NB4 (cell line): ENCODE measurements around the gene GFAP.

Experiments used
- DNase-seq: peaks from one replicate; pipeline ENCODE4 v3.0.0; 2010; ENCODE audit warnings: low read depth
- H3K4me3 ChIP-seq: one replicate; pipeline ENCODE4 v1.5.1; 2011; ENCODE audit warnings: mild to moderate bottlenecking, low read depth, low read length, moderate library complexity
- CTCF ChIP-seq: IDR thresholded peaks from one replicate; pipeline ENCODE4 v1.5.1; 2012; ENCODE audit warnings: low read depth, low read length
- MAX ChIP-seq: IDR thresholded peaks from 2 replicates; pipeline ENCODE4 v1.6.1; 2011; ENCODE audit warnings: low read depth, low read length
- MYC ChIP-seq: IDR thresholded peaks from 2 replicates; pipeline ENCODE4 v1.6.1; 2011; ENCODE audit warnings: low read depth, low read length
- POLR2A ChIP-seq: IDR thresholded peaks from 2 replicates; pipeline ENCODE4 v1.6.1; 2011; ENCODE audit warnings: mild to moderate bottlenecking; ENCODE audit not compliant: insufficient read length; ENCODE audit errors: extremely low read depth

The GFAP gene

DNA sequence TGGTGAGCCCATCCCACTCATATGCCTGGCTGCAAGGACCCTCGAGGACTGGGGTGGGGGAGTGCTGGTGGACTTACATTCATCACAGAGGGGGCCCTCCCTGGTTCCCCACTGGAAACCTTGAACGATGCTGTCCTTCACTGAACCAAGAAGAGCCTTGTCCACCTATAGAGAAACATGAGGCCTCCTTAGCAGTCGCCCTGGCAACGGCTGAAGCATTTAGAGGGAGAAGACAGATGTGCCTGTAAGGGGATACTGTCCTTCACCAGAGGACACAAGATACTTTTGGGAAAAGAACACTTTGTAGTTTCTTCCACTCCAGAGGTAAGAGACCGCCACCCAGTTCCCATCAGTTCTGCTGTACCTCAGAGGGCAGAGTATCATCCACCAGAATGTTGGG, 61.1 kb downstream of the GFAP start:
- DNase-seq: no peak
- H3K4me3 ChIP-seq: no peak overlapping the region
- TF ChIP-seq MYC (no peak), MAX (no peak), POLR2A (no peak), CTCF (no peak)
